Gastroesophageal sphincter (tissue), 3 donors: ENCODE data around the gene S1PR4.

ENCODE experiments used
- CTCF ChIP-seq, 4 experiments: fragments of 200-600 bp in 2 of 4; fragments of 450-650 bp in 2 of 4; sonication (generic) in 1 of 4; IDR thresholded peaks; one replicate each; pipeline ENCODE4 v1.5.1; 2017 to 2019; ENCODE audit warnings: antibody characterized with exemption in 4 of 4, mild to moderate bottlenecking in 2 of 4, moderate library complexity in 2 of 4
- POLR2AphosphoS5 ChIP-seq: sonication (generic); formaldehyde crosslinking; IDR thresholded peaks from one replicate; pipeline ENCODE4 v1.6.1; 2017; ENCODE audit warnings: antibody characterized with exemption

- TF ChIP-seq CTCF (IDR thresholded peaks at IDR 0.05) (no peak), POLR2AphosphoS5 (no peak)
Measured at GRCh38 chr19:3189702-3190469, 11.3 kb downstream of the S1PR4 start.
